Metanephros (tissue), 1 donor: Measurements from ENCODE around the gene SGSH. TPM values are rescaled to one million over a fixed set of nuclear protein-coding genes. Genes with fewer than 3 reads are reported as not detected.

Experiments used
- total RNA-seq: library from RNA; depleted of rRNA; stranded (reverse); fragments of >200 nt; gene quantifications from one replicate; pipeline ENCODE4 v1.2.3, GENCODE V29; 2014

The SGSH gene
- 27.5 TPM for total RNA-seq

DNA sequence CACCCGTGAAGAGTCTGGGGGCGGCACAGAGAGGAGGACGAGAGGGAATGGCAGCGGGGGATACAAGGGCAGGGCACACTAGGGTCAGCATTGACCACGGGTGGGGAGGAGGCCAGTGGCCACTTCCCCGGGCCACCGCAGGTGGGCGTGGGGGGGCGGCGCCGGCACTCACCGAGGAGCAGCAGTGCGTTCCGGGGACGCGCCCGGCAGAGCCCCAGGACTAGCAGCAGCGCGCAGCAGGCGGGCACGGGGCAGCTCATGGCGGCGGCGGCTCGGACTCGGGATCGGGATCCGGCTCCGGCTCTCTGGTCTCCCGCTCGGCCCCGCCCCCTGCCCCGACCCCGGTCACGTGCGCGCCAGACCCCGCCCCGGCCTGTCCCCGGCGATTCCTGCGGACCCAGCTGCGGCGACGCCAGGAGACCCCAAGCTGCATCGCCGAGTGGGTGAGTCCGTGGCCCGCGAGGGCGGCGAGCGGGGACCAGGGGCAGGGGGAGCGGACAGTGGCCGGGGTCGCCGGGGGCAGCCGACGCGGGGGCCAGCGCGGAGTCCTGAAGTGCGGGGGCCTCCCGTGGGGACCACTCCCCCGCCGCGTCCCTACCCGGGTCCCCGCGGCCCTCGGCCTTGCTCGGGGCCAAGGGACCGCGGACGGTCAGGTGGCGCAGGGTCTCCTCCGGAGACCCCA is at the start of gene SGSH, which contains the start of gene SLC26A11:
Gene SGSH, minus strand, starts transcription at position 280 of the 682 bp plus-strand sequence. Its CDS starts 20 bp downstream, at position 260.
Gene SLC26A11, plus strand, starts transcription at position 374 of the 682 bp plus-strand sequence. CDS start 1,134 bp downstream, outside the sequence.

DNA sequence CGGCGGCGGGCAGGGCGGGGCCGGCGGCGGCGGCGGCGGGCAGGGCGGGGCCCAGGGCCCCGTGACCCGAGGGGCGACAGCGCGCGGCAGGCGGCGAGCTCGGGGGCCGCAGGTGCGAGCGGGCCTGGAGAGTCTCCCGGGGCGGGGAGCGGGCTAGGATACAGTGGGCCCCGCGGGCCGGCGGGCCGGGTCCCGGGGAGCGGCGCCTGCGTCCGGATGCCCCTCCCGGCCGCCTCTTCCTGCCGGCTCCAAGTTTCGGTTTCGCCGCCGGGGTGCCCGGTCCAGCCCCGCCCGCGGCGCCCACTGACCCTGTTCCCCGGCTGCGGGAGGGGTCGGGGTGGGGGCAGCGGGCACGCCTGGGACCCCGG is 40.6 kb upstream of the SGSH start, which contains the start of gene RNF213:
Gene RNF213, plus strand, starts transcription at position 62 of the 368 bp plus-strand sequence. CDS start 2,830 bp downstream, outside the sequence.

DNA sequence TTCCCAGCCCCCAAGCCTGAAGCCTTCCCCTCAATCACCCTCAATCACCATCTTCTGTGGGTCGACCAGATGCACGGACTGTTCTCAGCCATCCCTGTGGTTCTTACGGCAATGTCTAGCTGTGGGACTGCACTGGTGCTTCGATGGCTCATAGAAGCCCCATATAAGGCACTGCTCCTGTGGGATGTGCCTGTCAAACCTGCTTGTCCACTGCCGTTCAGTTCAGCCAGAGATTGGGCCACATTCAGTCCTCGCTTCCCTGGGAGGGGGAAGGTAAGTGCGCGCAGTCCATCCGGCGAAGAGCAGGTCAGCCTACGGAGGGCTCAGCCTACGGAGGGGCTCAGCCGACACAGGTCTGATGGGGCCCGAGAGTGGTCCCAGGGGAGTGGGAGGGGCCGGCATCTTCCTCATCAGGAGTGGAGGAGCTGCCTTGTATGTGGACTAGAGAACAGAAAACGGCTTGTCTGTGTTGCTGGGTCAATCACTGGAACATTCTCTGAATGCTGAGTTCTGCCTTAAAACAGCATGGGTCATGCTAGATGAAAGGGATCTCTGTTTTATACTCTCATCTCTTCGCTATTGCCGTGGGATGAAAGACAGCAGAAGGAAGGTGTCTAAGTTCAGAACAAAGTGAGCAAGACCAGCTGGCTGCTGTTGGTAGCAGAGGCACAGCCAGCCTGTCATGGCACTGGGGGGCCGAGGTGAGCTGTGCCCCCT is 50.2 kb downstream of the SGSH start, which contains the start of gene CARD14:
Gene CARD14, plus strand, starts transcription at position 247 of the 717 bp plus-strand sequence. CDS start 11,409 bp downstream, outside the sequence.

Other genes starting within 250 kb of the SGSH start
- 34.4 TPM for gene TBC1D16, start 184.5 kb downstream of the SGSH start, total RNA-seq
- gene CCDC40, start 183.7 kb downstream of the SGSH start, total RNA-seq = 8.3 TPM
- 46.0 TPM for gene GAA, start 118.8 kb downstream of the SGSH start, total RNA-seq
- gene EIF4A3, start 73.2 kb downstream of the SGSH start, total RNA-seq = 73.0 TPM
- gene CARD14, start 50.3 kb downstream of the SGSH start, total RNA-seq = 0.82 TPM
- 32.6 TPM for gene SLC26A11, start 94 bp upstream of the SGSH start, total RNA-seq
- gene RNF213, start 40.5 kb upstream of the SGSH start, total RNA-seq = 110 TPM
- gene ENDOV, start 194.8 kb upstream of the SGSH start, total RNA-seq = 22.4 TPM